ENCODE results near the gene CNOT3. TPM values are rescaled to one million over a fixed set of nuclear protein-coding genes. Genes with fewer than 3 reads are reported as not detected.

Gene CNOT3
- total and polyA plus RNA-seq, 3 experiments from 2014 or later, result 14.8 to 81.7 (median 75.1) TPM

DNA sequence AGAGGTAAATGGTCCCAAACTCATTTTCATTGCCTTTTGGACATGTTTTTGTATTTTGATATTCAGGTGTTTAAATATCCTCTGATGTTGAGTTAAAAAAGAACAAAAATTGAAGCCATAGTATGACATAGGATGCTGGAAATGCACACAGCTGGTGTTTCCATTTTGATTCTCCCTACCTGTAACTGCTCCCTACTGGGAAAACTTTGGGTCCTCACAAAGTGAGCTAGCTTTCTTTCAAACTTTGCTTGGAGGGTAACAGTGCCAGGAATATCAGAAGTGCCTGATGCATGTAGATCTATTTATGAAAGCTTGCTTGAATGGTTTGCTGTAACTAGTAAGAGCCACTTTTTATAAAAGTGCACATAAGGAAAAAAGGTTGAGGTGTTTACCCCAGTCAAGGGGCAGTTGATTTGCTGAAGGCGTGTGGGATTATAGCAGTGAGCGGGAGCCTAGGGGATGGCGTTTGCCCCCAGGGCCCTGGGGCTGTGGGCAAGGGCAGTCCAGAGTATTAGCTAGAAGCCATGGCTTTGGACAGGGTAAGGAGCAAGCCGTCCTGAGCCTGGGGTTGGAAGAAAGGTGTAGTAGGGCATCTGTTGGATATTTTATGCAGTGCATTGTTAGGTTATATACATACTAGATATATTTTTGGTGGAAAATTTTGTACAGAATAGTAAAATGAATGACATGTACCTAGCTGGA lies 67.4 kb downstream of the CNOT3 start:
- Mint-ChIP-seq H3K9me3 (no peaks in the 10 kb centered on the region), H3K4me3 (peak overlapping the region in 4 of 7 donors; percentile 1 to 100 (median 72)), H3K27ac (peak overlapping the region in 4 of 8 donors; percentile 42 to 95 (median 70)), H3K36me3 (peaks cover 0 to 83% (median 17%) of the 10 kb centered on the region in 3 donors), H3K4me1 (peaks cover 69 to 96% (median 81%) of the 10 kb centered on the region in 3 donors), H3K27me3 (peaks cover 0 to 4% of the 10 kb centered on the region in 2 donors)
- H3K36me3 ChIP-seq (ENCODE audit: insufficient read depth, low read length), result peaks cover 56% of the 10 kb centered on the region
- ChIA-PET POLR2A (no interaction called here), CTCF (interaction anchor here (0.9 kb wide), 1 partner anchor 28 kb away, joined by 3 read pairs; no protein-coding TSS in a partner anchor)
- peak overlapping the region; percentile 21 for H3K27ac ChIP-seq (ENCODE audit: low read depth, low read length)
- peaks cover 87% of the 10 kb centered on the region for H3K4me1 ChIP-seq (ENCODE audit: insufficient read depth, low read length)
- no peaks in the 10 kb centered on the region for H3K27me3 ChIP-seq (ENCODE audit: insufficient read depth, low read length, poor library complexity, severe bottlenecking)
- no peaks in the 10 kb centered on the region for H3K9me3 ChIP-seq (ENCODE audit: low read length)
- no peak overlapping the region for H3K4me3 ChIP-seq (ENCODE audit: low read length)
- DNase-seq, result no peak

Other genes starting within 250 kb of the CNOT3 start
- gene CACNG7, start 228.5 kb upstream of the CNOT3 start, total RNA-seq, result not detected
- not detected for gene CACNG7, start 228.5 kb upstream of the CNOT3 start, polyA plus RNA-seq
- not detected for gene CACNG8, start 174.8 kb upstream of the CNOT3 start, total RNA-seq
- not detected for gene CACNG8, start 174.8 kb upstream of the CNOT3 start, polyA plus RNA-seq
- gene CACNG6, start 146.1 kb upstream of the CNOT3 start, total RNA-seq, result not detected
- not detected for gene CACNG6, start 146.1 kb upstream of the CNOT3 start, polyA plus RNA-seq
- not detected for gene VSTM1, start 73.9 kb upstream of the CNOT3 start, total RNA-seq
- gene VSTM1, start 73.9 kb upstream of the CNOT3 start, polyA plus RNA-seq, result not detected
- not detected for gene TARM1, start 56.4 kb upstream of the CNOT3 start, total RNA-seq
- not detected for gene TARM1, start 56.4 kb upstream of the CNOT3 start, polyA plus RNA-seq
- under 1 TPM; 0.22 to 0.35 TPM for gene OSCAR, start 37.0 kb upstream of the CNOT3 start, total RNA-seq
- gene OSCAR, start 37.0 kb upstream of the CNOT3 start, polyA plus RNA-seq, result 0.17 TPM
- gene NDUFA3, start 34.9 kb upstream of the CNOT3 start, total RNA-seq, result 100 to 1,000 TPM; 117 to 124 TPM
- 506 TPM for gene NDUFA3, start 34.9 kb upstream of the CNOT3 start, polyA plus RNA-seq
- 10 to 100 TPM; 32.9 to 33.1 TPM for gene TFPT, start 22.1 kb upstream of the CNOT3 start, total RNA-seq
- gene TFPT, start 22.1 kb upstream of the CNOT3 start, polyA plus RNA-seq, result 25.0 TPM
- gene PRPF31, start 22.0 kb upstream of the CNOT3 start, total RNA-seq, result 100 to 1,000 TPM; 123 to 132 TPM
- gene PRPF31, start 22.0 kb upstream of the CNOT3 start, polyA plus RNA-seq, result 88.9 TPM
- 1 to 10 TPM; 4.8 to 6.8 TPM for gene LENG1, start 22.0 kb downstream of the CNOT3 start, total RNA-seq
- 14.1 TPM for gene LENG1, start 22.0 kb downstream of the CNOT3 start, polyA plus RNA-seq
- gene TMC4, start 35.4 kb downstream of the CNOT3 start, total RNA-seq, result under 1 TPM in 1 of 2 experiments, not detected in 1; 0.18 TPM
- gene TMC4, start 35.4 kb downstream of the CNOT3 start, polyA plus RNA-seq, result 0.38 TPM
- 100 to 1,000 TPM in 1 of 2 experiments, 10 to 100 TPM in 1; 98.7 to 114 TPM for gene MBOAT7, start 51.8 kb downstream of the CNOT3 start, total RNA-seq
- gene MBOAT7, start 51.8 kb downstream of the CNOT3 start, polyA plus RNA-seq, result 21.9 TPM
- 10 to 100 TPM; 22.4 to 24.6 TPM for gene TSEN34, start 53.5 kb downstream of the CNOT3 start, total RNA-seq
- gene TSEN34, start 53.5 kb downstream of the CNOT3 start, polyA plus RNA-seq, result 38.2 TPM
- 1,000 to 10,000 TPM; 1,621 to 1,723 TPM for gene RPS9, start 63.1 kb downstream of the CNOT3 start, total RNA-seq
- gene RPS9, start 63.1 kb downstream of the CNOT3 start, polyA plus RNA-seq, result 824 TPM
- gene LILRB3, start 85.2 kb downstream of the CNOT3 start, total RNA-seq, result 1 to 10 TPM in 1 of 2 experiments, under 1 TPM in 1; 0.48 to 1.2 TPM
- 0.49 TPM for gene LILRB3, start 85.2 kb downstream of the CNOT3 start, polyA plus RNA-seq
- gene LILRA6, start 105.0 kb downstream of the CNOT3 start, total RNA-seq, result under 1 TPM; 0.37 to 0.42 TPM
- 0.45 TPM for gene LILRA6, start 105.0 kb downstream of the CNOT3 start, polyA plus RNA-seq
- under 1 TPM; 0.42 to 0.44 TPM for gene LILRB5, start 119.5 kb downstream of the CNOT3 start, total RNA-seq
- not detected for gene LILRB5, start 119.5 kb downstream of the CNOT3 start, polyA plus RNA-seq
- gene LILRB2, start 143.3 kb downstream of the CNOT3 start, total RNA-seq, result under 1 TPM; 0.24 to 0.42 TPM
- gene LILRB2, start 143.3 kb downstream of the CNOT3 start, polyA plus RNA-seq, result not detected
- gene LILRA5, start 175.4 kb downstream of the CNOT3 start, total RNA-seq, result not detected
- not detected for gene LILRA5, start 175.4 kb downstream of the CNOT3 start, polyA plus RNA-seq
- gene LILRA4, start 201.4 kb downstream of the CNOT3 start, total RNA-seq, result not detected
- not detected for gene LILRA4, start 201.4 kb downstream of the CNOT3 start, polyA plus RNA-seq
- 10 to 100 TPM; 12.9 to 13.1 TPM for gene LAIR1, start 227.2 kb downstream of the CNOT3 start, total RNA-seq
- 110 TPM for gene LAIR1, start 227.2 kb downstream of the CNOT3 start, polyA plus RNA-seq